H9 (cell line): ENCODE measurements around the gene KIF26A. TPM values are rescaled to one million over a fixed set of nuclear protein-coding genes. Genes with fewer than 3 reads are reported as not detected.

ENCODE experiments used
- DNase-seq: peaks from one replicate; pipeline ENCODE4 v3.0.0-alpha.2; 2017
- H2AFZ ChIP-seq: one replicate; pipeline ENCODE4 v1.6.1; 2013; ENCODE audit warnings: mild to moderate bottlenecking, low read length, control low read depth, moderate library complexity
- H2AK5ac ChIP-seq: 2 replicates; pipeline ENCODE4 v1.6.1; 2013; ENCODE audit warnings: low read length, control low read depth, mixed read lengths; ENCODE audit not compliant: insufficient read length
- H2BK120ac ChIP-seq: one replicate; pipeline ENCODE4 v1.6.1; 2013; ENCODE audit warnings: low read depth, mild to moderate bottlenecking, low read length, control low read depth, inconsistent platforms; ENCODE audit not compliant: poor library complexity, severe bottlenecking
- H2BK12ac ChIP-seq: 2 replicates; pipeline ENCODE4 v1.6.1; 2013; ENCODE audit warnings: low read length, control low read depth, mixed read lengths, low read depth; ENCODE audit not compliant: insufficient read length
- H2BK15ac ChIP-seq: 2 replicates; pipeline ENCODE4 v1.6.1; 2013; ENCODE audit warnings: low read depth, low read length, control low read depth
- H2BK20ac ChIP-seq: one replicate; pipeline ENCODE4 v1.6.1; 2013; ENCODE audit warnings: low read depth, mild to moderate bottlenecking, low read length, control low read depth, inconsistent platforms; ENCODE audit not compliant: poor library complexity, severe bottlenecking
- H2BK5ac ChIP-seq: 2 replicates; pipeline ENCODE4 v1.6.1; 2013; ENCODE audit warnings: low read length, control low read depth, mixed read lengths; ENCODE audit not compliant: insufficient read length
- H3K14ac ChIP-seq: 2 replicates; pipeline ENCODE4 v1.6.1; 2013; ENCODE audit warnings: low read length, control low read depth; ENCODE audit not compliant: insufficient read depth
- H3K18ac ChIP-seq: 2 replicates; pipeline ENCODE4 v1.6.1; 2013; ENCODE audit warnings: low read depth, mild to moderate bottlenecking, mixed read lengths, low read length, control low read depth; ENCODE audit not compliant: insufficient read length
- H3K23ac ChIP-seq: 2 replicates; pipeline ENCODE4 v1.6.1; 2013; ENCODE audit warnings: low read length, control low read depth, mixed read lengths, low read depth; ENCODE audit not compliant: insufficient read length
- H3K23me2 ChIP-seq: 2 replicates; pipeline ENCODE4 v1.6.1; 2013; ENCODE audit warnings: low read depth, mild to moderate bottlenecking, mixed read lengths, low read length, control low read depth; ENCODE audit not compliant: insufficient read length, poor library complexity, severe bottlenecking
- H3K27ac ChIP-seq: 2 replicates; pipeline ENCODE4 v1.5.1; 2013; ENCODE audit warnings: low read length, control low read depth, mixed read lengths, low read depth; ENCODE audit not compliant: insufficient read length
- H3K27me3 ChIP-seq: 2 replicates; pipeline ENCODE4 v1.6.1; 2013; ENCODE audit warnings: low read length, control low read depth, inconsistent platforms; ENCODE audit not compliant: insufficient read depth
- H3K4ac ChIP-seq: 2 replicates; pipeline ENCODE4 v1.6.1; 2013; ENCODE audit warnings: low read depth, mild to moderate bottlenecking, control low read depth, inconsistent platforms, low read length, moderate library complexity
- H3K4me1 ChIP-seq: 2 replicates; pipeline ENCODE4 v1.6.1; 2013; ENCODE audit warnings: low read length, control low read depth, inconsistent platforms; ENCODE audit not compliant: insufficient read depth
- H3K4me2 ChIP-seq: 2 replicates; pipeline ENCODE4 v1.6.1; 2013; ENCODE audit warnings: low read length, control low read depth, mixed read lengths; ENCODE audit not compliant: insufficient read length, insufficient read depth
- H3K56ac ChIP-seq: 2 replicates; pipeline ENCODE4 v1.6.1; 2013; ENCODE audit warnings: low read depth, mild to moderate bottlenecking, mixed read lengths, low read length, control low read depth; ENCODE audit not compliant: insufficient read length
- H3K79me1 ChIP-seq: 2 replicates; pipeline ENCODE4 v1.6.1; 2013; ENCODE audit warnings: low read depth, mild to moderate bottlenecking, moderate library complexity, low read length, control low read depth, inconsistent platforms; ENCODE audit not compliant: insufficient read depth, poor library complexity, severe bottlenecking
- H3K79me2 ChIP-seq: 2 replicates; pipeline ENCODE4 v1.6.1; 2013; ENCODE audit warnings: low read length, control low read depth, inconsistent platforms; ENCODE audit not compliant: insufficient read depth
- H3K9ac ChIP-seq: 2 replicates; pipeline ENCODE4 v1.6.1; 2013; ENCODE audit warnings: low read length, control low read depth, mixed read lengths; ENCODE audit not compliant: insufficient read length; ENCODE audit errors: extremely low read depth
- H3K9me3 ChIP-seq: one replicate; pipeline ENCODE4 v1.6.1; 2013; ENCODE audit warnings: low read depth, low read length, inconsistent platforms; ENCODE audit not compliant: control insufficient read depth
- H3T11ph ChIP-seq: one replicate; pipeline ENCODE4 v1.6.1; 2013; ENCODE audit warnings: mild to moderate bottlenecking, low read length, control low read depth, inconsistent platforms
- H4K20me1 ChIP-seq: one replicate; pipeline ENCODE4 v1.6.1; 2013; ENCODE audit not compliant: control insufficient read depth, insufficient read length, insufficient read depth
- H4K5ac ChIP-seq: 2 replicates; pipeline ENCODE4 v1.6.1; 2013; ENCODE audit warnings: low read depth, mild to moderate bottlenecking, mixed read lengths, low read length, control low read depth; ENCODE audit not compliant: insufficient read length
- H4K8ac ChIP-seq: replicated peaks from 2 replicates; pipeline ENCODE4 v1.6.1; 2013; ENCODE audit warnings: low read length, control low read depth, mixed read lengths, low read depth; ENCODE audit not compliant: insufficient read length
- H4K91ac ChIP-seq: 2 replicates; pipeline ENCODE4 v1.6.1; 2013; ENCODE audit warnings: low read depth, mild to moderate bottlenecking, moderate library complexity, mixed read lengths, low read length, control low read depth; ENCODE audit not compliant: insufficient read length
- H3K27ac Mint-ChIP-seq, 3 experiments: 2 replicates in 2 of 3; 3 replicates in 1 of 3; pipeline ENCODE4 v1.8.0; 2020 to 2021; ENCODE audit warnings: mixed read lengths in 3 of 3, mild to moderate bottlenecking in 1 of 3, moderate library complexity in 1 of 3
- H3K27me3 Mint-ChIP-seq: 2 replicates; pipeline ENCODE4 v1.8.0; 2021; ENCODE audit warnings: low read depth, mild to moderate bottlenecking, moderate library complexity, mixed read lengths
- H3K36me3 Mint-ChIP-seq, 3 experiments: 2 replicates in 2 of 3; 3 replicates in 1 of 3; pipeline ENCODE4 v1.8.0; 2020 to 2021; ENCODE audit warnings: low read depth in 3 of 3, mixed read lengths in 3 of 3; ENCODE audit not compliant: insufficient read depth in 1 of 3
- H3K4me1 Mint-ChIP-seq, 2 experiments: 2 replicates each; pipeline ENCODE4 v1.8.0; 2020; ENCODE audit warnings: mixed read lengths in 2 of 2
- H3K4me3 Mint-ChIP-seq, 2 experiments: 2 replicates in 1 of 2; 3 replicates in 1 of 2; pipeline ENCODE4 v1.8.0; 2020 to 2021; ENCODE audit warnings: mild to moderate bottlenecking in 2 of 2, mixed read lengths in 2 of 2, moderate library complexity in 1 of 2
- H3K9me3 Mint-ChIP-seq, 2 experiments: 2 replicates in 1 of 2; 3 replicates in 1 of 2; pipeline ENCODE4 v1.8.0; 2020; ENCODE audit warnings: mild to moderate bottlenecking in 2 of 2, mixed read lengths in 2 of 2, moderate library complexity in 1 of 2
- CTCF ChIP-seq: fragments of 200-600 bp; sonication (generic); conservative IDR thresholded peaks from 3 replicates; pipeline ENCODE4 v1.8.0; 2021; ENCODE audit warnings: antibody characterized with exemption, mild to moderate bottlenecking
- WGBS: extraction: QIAGEN DNeasy Blood & Tissue Kit; methylation state at CpG from one replicate; pipeline ENCODE4 v1.1.7; 2013; ENCODE audit warnings: missing lambda C conversion rate, low lambda C conversion rate, mixed read lengths; ENCODE audit not compliant: insufficient read length; ENCODE audit errors: extremely low coverage; 5-methylcytosine and 5-hydroxymethylcytosine counted together
- total RNA-seq: library from RNA; stranded (reverse); gene quantifications from 2 replicates; pipeline ENCODE4 v1.2.1, GENCODE V29; 2021

KIF26A gene
- total RNA-seq, 1 experiment from 2014 or later = 44.2 TPM

- TF ChIP-seq CTCF = no peak
- no peak overlapping the region for H2BK20ac ChIP-seq
- no peak overlapping the region for H2BK12ac ChIP-seq
- no peak overlapping the region for H4K5ac ChIP-seq
- H4K20me1 ChIP-seq = no peaks in the 10 kb centered on the region
- no peaks in the 10 kb centered on the region for H3K79me2 ChIP-seq
- Mint-ChIP-seq H3K27ac (no peak overlapping the region), H3K9me3 (no peaks in the 10 kb centered on the region), H3K4me3 (no peak overlapping the region), H3K27me3 (no peaks in the 10 kb centered on the region; the same call in 1 of the 2 replicates), H3K4me1 (peaks cover 0 to 5% of the 10 kb centered on the region in 2 experiments; a peak in 2 of 4 replicates), H3K36me3 (no peaks in the 10 kb centered on the region; a peak in 1 of 7 replicates)
- H3K9me3 ChIP-seq = no peaks in the 10 kb centered on the region
- H3T11ph ChIP-seq = no peak overlapping the region
- H2BK5ac ChIP-seq = no peak overlapping the region
- WGBS = no CpG with 5 or more reads among the region's 27 CpGs
- H3K4ac ChIP-seq = no peak overlapping the region
- H2AK5ac ChIP-seq = no peak overlapping the region
- no peak overlapping the region for H3K14ac ChIP-seq
- no peak overlapping the region for H2BK15ac ChIP-seq
- no peak overlapping the region for H4K8ac ChIP-seq
- H2AFZ ChIP-seq = no peak overlapping the region
- H3K23ac ChIP-seq = no peak overlapping the region
- H3K27me3 ChIP-seq = no peaks in the 10 kb centered on the region
- H2BK120ac ChIP-seq = no peak overlapping the region
- no peak overlapping the region for H3K56ac ChIP-seq
- H3K23me2 ChIP-seq = no peaks in the 10 kb centered on the region
- H3K79me1 ChIP-seq = no peaks in the 10 kb centered on the region
- no peaks in the 10 kb centered on the region for H3K4me1 ChIP-seq
- H4K91ac ChIP-seq = no peak overlapping the region
- no peak overlapping the region for H3K4me2 ChIP-seq
- H3K18ac ChIP-seq = no peak overlapping the region
- H3K27ac ChIP-seq = no peak overlapping the region
- DNase-seq = no peak
- H3K9ac ChIP-seq = no peak overlapping the region
Measured at GRCh38 chr14:104187121-104187889, 48.9 kb downstream of the KIF26A start.
